GM18907 (cell line): ENCODE data around the gene RHBDD2.
"Not testable (repeated sequence)": the region's sequence is repeated elsewhere in the genome, so short reads cannot be mapped to it uniquely, and the experiment has no call there.

Experiments used
- ATAC-seq: cut with Tn5 transposase; IDR thresholded peaks from one replicate; pipeline ENCODE4 v1.9.1; 2021; ENCODE audit warnings: mild to moderate bottlenecking, moderate library complexity; ENCODE audit not compliant: unreplicated experiment

The RHBDD2 gene

DNA sequence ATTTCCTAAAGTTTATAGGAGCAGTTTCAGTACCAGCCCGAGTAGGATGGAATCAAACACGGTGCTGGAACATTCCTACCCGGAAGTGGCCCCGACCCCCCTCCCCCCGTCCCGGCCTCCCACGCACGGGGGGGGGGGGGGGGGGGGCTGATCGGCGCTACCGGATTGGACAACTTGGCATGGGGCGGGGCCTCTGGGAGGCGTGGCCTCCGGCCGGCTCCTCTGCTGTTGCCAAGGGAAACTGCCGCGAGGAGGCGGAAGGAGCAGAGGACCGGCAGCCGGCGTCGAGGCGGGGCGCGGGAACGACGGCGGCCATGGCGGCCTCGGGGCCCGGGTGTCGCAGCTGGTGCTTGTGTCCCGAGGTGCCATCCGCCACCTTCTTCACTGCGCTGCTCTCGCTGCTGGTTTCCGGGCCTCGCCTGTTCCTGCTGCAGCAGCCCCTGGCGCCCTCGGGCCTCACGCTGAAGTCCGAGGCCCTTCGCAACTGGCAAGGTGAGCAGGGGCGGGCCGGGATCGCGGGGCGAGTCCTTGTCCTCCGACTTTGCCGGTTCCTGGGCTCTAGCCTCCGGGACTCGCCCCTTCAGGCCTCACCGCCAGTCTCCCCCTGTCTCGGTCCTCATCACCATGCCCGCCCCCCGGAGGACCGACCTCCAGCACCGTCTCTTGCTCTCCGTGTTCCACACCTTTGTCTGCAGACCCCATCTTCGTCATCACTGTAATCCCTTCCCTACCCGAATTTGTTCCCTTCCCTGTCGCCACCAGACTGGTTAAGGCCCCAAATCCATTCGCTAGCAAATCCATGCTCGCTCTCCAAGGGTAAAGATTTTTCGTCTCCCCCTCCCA, at the start of gene RHBDD2:
Gene RHBDD2 (plus strand): TSS at position 266 of the 843 bp plus-strand sequence. CDS start 49 bp downstream, at position 315.
- peak; percentile 95 for ATAC-seq

DNA sequence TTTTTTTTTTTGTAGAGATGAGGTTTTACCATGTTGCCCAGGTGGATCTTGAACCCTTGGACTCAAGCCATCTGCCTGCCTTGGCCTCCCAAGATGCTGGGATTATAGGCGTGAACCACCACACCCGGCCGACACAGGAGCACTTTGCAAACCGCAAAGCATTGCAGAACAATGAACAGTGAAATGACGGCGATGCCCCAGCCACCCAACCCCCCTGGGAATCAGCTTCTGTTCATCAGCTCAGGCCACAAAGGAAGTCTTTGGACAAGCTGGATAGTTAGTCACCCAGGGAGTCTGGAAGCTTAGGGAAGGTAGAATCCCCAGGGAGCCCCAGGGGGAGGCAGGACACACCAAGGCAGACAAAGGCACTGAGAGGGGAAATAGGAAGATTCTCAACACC, 49.2 kb upstream of the RHBDD2 start:
- not testable (repeated sequence) for ATAC-seq

DNA sequence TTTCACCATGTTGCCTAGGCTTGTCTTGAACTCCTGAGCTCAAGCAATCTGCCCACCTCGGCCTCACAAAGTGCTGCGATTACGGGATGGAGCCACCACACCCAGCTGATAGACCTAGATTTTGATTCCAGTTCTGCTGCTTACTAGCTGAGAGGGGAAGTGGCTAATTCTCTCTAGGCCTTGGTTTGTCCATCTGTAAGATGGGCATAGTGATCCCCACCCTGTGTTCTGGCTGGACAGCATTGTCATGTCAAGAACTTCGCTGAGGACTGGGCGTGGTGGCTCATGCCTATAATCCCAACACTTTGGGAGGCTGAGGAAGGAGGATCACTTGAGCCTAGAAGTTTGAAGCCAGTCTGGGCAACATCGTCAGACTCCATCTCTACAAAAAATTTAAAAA, 47.9 kb upstream of the RHBDD2 start:
- no peak for ATAC-seq

DNA sequence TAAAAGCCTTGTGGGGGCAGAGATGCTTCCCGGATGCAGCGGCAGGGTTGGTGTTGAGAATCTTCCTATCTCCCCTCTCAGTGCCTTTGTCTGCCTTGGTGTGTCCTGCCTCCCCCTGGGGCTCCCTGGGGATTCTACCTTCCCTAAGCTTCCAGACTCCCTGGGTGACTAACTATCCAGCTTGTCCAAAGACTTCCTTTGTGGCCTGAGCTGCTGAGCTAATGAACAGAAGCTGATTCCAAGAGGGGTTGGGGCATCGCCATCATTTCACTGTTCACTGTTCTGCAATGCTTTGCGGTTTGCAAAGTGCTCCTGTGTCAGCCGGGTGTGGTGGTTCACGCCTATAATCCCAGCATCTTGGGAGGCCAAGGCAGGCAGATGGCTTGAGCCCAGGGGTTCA, 45.2 kb upstream of the RHBDD2 start:
- not testable (repeated sequence) for ATAC-seq

DNA sequence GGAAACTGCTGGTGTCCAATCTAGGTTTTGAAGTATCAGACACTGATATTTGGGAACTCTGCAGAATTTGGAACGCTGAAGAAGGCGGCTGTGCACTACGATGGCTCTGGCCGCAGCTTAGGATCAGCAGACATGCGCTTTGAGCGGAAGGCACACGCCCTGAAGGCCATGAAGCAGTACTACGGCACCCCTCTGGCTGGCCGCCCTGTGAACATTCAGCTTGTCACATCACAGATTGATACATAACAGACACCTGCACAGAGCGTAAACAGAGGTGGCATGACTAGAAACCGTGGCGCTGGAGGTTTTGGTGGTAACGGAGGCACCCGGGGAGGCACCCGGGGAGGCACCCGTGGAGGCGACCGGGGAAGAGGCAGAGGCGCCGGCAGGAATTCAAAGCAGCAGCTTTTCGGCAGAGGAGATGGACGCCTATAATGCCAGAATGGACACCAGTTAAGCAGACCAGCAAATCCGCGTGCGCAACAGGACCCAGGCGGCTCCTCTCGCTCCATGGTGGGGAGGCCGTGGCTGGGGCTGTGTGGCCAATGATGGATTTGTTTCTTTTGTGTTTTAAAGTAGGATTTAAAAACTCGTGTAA, 43.0 kb upstream of the RHBDD2 start:
- no peak for ATAC-seq

DNA sequence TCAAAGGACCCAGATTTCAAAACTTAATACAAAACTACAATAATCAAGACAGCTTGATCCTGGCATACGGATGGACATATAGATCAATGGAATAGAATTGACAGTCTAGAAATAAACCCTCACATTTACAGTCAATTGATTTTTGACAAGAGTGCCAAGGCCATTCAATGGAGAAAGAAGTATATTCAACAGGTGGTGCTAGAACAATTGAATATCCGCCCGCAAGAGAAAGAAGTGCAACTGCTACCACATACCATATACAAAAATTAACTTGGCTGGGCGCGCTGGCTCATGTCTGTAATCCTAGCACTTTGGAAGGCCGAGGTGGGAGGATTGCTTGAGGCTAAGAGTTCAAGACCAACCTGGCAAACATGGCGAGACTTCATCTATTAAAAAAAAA, 42.0 kb upstream of the RHBDD2 start:
- no peak for ATAC-seq

DNA sequence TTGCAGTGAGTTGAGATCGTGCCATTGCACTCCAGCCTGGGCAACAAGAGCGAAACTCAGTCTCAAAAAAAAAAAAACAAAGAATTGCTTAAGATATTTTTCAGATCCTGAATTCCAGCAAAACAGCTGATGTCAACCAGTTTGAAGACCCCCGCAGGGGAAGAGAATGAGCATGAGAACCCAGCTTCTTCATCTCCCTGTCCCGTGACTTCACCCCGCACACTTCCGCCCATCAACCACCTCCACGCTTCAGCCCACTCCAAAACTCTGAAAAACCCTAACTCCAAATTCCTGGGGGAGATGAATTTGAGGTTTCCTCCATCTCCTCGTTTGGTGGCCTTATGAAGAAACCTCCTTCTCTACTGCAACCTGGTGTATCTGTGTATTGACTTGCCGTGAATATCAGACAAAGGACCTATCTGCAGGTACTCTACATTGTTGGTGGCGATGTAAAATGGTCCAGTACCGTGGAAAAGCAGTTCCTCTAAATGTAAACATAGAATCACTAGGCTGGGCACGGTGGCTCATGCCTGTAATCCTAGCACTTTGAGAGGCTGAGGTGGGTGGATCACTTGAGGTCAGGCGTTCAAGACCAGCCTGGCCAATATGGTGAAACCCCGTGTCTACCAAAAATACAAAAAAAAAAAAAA, 40.4 kb upstream of the RHBDD2 start:
- not testable (repeated sequence) for ATAC-seq

DNA sequence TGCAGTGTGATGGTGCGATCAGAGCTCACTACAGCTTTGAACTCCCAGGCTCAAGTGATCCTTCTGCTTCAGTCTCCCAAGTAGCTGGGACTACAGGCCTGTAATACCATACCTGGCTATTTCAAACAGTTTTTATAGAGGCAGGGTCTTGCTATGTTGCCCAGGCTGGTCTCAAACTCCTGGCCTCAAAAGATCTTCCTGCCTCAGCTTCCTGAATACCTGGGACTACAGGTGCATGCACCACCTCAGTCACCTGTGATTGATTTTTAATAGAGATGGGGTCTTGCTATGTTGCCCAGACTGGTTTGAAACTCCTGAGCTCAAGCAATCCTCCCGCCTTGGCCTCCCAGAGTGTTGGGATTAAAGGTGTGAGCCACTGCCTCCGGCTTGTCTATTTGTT, 38.8 kb upstream of the RHBDD2 start:
- ATAC-seq: no peak

DNA sequence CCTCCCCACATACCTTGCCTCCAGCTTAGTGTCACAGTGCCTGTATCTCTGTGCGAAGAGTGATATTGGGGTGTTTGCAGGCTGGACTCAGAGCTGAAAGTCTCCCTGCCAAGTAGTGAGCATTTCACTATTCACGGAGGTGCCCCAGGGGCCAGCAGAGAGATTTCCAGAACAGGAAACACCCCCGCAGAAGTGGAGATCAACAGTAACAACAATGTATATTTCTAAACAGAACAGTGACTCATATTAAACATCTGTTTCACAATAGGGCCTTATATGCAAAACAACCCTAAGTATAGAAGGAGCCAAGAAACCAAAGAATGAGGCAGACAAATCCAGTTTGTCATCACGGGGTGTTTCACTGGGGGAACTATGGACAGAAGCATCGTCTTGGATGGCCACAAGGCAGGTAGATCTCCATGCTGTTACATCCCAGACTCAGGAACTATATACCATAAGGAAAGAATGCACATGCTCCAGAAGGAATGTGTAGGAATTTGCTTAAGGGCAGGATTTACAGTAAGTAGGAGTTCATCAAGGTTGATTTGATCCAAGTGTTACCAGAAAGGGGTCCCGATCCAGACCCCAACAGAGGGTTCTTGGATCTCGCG, 35.9 kb upstream of the RHBDD2 start:
- ATAC-seq: peak; percentile 79

DNA sequence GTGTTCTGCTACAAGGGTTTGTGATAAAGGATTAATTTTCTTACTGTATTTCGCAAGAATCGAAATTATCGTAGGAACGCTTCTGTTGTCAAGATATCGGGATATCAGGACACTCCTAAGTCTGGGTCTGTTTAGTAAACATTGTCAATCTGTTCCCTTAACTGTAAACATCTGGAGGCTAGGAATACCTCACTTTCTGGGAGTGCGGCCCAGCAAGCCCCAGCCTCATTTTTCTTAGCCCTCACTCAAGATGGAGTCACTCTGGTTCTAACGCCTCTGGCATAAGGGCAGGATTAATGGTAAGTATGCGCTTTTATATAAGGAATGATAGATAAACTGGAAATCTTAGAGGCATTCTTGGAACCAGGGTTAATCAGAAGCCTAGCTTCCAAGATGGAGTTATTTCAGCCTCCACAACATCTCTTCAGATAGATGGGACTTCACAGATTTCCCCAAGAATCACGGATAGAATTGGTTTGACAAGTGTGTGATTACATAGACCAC, 35.2 kb upstream of the RHBDD2 start:
- ATAC-seq: no peak

DNA sequence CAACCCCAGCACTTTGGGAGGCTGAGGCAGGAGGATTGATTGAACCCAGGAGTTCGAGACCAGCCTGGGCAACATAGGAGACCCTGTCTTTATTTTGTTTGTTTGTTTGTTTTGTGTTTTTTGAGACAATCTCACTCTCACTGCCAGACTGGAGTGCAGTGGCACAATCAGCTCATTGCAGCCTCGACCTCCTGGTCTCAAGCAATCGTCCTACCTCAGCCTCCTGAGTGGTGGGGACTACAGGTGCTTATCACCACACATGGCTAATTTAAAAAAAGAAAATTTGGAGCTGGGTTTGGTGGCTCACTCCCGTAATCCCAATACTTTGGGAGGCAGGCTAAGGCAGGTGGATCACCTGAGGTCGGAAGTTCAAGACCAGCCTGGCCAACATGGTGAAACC, 34.7 kb upstream of the RHBDD2 start:
- ATAC-seq: no peak

DNA sequence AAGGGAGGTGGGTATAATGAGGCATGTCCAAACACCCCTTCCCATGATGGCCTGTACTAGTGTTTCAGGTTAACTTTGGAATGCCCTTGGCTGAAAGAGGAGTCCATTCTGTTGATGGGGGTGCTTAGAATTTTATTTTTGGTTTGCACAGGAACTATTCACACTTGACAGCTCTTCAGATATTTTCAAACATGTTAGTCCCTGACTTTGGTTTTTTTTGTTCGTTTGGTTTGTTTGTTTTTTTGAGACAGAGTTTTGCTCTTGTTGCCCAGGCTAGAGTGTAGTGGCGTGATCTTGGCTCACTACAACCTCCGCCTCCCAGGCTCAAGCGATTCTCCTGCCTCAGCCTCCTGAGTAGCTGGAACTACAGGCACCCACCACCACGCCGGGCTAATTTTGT, 33.7 kb upstream of the RHBDD2 start:
- not testable (repeated sequence) for ATAC-seq

DNA sequence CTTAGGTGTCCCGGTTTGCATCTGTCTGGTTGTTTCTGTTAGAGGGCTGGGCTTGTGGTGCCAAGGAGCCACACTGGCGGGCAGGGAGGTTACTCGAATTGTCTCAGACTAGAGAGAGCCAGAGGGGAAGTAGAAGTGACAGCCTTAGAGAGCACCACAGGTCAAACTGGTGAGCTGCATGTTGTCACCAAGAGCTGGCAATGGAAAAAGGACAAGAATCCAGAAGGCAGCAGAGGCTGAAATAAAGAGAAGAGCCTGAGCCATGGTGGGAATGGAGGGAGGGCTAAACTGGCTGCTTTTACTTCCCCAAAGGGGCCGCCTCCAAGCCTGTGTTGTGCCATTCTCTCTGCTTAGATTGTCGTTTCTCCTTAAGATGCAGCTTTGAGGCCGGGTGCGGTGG, 31.1 kb upstream of the RHBDD2 start:
- ATAC-seq: no peak

DNA sequence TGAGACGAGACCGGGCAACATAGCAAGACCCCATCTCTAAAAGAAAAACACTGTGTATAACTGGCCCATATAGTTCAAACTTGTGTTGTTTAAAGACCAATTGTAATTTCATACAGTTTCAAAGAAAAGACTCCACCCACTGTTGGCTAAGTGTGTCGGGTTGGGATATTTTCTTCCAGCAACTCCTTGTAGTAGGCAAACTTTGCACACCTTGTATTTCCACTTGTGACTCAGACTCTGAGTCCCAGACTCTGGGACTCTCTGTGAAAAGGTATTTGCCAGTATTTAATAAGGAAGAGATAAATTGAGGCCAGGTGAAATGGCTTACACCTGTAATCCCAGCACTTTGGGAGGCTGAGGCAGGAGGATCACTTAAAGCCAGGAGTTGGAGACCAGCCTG, 29.3 kb upstream of the RHBDD2 start:
- ATAC-seq: no peak

DNA sequence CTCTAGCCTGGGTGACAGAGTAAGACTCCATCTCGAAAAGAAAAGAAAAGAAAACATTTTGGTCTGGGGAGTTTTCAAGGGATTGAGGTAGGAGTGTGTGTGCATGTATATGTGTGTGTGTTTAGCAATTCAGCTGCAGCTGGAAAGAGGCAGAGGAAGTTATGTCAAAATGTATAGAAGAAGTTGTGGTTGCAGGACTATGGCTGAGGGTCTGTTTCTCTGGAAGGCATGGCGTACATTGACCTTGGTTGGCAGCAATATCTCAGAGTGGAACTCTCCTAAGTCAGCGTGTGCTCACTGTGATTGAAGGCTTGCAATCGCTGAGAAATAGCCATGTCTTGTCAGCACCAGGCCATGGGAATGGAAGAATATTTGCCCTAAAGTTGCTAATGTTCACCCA, 28.6 kb upstream of the RHBDD2 start:
- ATAC-seq: no peak

DNA sequence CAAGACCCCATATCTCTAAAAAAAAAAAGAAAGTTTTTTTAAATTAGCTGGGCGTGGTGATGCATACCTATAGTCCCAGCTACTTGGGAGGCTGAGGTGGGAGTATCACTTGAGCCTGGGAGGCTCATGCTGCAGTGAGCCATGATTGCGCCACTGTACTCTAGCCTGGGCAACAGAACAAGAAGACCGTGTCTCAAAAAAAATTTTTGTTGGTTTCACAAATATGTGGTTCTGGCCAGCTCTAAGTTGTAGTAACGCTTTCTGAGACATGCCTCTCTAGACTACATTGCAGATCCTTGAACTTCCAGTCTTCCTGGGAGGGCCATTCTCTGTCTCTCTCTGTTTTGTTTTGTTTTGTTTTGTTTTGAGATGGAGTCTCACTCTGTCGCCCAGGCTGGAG, 24.6 kb upstream of the RHBDD2 start:
- ATAC-seq: no peak

DNA sequence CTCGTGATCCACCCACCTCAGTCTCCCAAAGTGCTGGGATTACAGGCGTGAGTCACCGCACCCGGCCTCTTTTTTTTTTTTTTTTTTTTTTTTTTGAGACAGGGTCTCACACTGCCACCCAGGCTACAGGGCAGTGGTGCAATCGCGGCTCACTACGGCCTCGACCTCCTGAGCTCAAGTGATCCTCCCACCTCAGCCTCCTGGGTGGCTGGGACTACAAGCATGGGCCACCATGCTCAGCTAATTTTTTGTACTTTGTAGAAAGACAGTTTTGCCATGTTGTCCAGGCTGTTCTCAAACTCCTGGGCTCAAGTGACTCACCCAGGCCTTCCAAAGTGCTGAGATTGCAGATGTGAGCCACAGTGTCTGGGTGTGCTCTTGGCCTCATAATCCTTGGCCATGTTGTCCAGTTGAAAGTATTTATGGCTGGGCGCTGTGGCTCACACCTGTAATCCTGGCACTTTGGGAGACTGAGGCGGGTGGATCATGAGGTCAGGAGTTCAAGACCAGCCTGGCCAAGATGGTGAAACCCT, 24.0 kb upstream of the RHBDD2 start:
- not testable (repeated sequence) for ATAC-seq

DNA sequence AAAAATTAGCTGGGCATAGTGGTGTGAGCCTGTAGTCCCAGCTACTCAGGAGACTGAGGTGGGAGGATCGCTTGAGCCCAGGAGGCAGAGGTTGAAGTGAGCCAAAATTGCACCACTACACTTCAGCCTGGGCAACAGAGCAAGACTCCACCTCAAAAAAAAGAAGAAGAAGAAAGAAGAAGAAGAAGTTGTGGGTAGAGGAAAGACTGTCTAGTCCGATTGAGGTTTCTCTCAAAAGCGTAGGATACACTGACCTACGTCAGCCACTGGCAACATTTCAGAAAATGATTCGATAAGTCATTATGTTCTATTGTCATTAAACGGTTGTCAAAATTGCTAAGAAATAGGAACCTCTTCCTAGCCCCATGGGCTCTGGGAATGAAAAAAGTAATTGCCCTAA, 22.3 kb upstream of the RHBDD2 start:
- no peak for ATAC-seq

DNA sequence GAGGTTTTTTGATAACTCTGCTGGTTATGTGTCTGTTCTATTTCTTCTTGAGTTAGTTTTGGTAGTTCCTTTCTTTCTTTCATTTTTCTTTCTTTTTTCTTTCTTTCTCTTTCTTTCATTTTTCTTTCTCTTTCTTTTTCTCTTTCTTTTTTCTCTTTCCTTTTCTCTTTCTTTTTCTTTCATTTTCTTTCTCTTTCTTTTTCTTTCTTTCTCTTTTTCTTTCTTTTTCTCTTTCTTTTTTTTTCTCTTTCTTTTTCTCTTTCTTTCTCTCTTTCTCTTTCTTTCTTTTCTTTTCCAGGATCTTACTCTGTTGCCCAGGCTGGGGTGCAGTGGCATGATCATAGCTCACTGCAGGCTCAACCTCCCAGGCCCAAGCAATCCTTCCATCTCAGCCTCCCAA, 20.4 kb upstream of the RHBDD2 start:
- ATAC-seq: no peak

DNA sequence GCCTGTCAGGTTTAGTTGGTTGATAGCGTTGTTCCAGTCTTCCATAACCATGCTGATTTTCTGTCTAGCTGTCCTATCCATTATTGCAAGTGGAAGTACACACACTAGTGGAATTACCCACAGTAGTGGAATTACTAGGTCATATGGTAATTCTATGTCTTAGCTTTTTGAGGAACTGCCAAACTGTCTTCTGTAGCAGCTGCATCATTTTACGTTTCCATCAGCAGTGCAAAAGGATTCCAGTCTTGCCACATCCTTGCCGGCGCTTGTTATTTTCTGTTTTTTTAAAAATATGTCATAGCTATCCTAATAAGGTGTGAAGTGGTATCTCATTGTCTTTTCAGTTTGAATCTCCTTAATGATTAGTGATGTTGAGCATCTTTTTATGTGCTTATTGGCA, 17.2 kb upstream of the RHBDD2 start:
- ATAC-seq: no peak

DNA sequence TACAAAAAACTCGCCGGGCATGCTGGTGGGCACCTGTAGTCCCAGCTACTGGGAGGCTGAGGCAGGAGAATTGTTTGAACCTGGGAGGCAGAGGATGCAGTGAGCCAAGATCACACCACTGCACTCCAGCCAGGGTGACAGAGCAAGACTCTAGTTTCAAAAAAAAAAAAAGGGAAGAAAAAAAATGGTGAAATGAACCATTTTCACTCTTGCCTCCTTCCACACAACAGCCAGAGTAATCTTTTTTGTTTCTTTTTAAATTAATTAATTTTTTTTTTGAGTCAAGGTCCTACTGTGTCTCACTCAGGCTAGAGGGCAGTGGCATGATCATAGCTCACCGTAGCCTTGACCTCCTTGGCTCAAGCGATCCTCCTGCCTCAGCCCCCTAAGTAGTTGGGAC, 14.6 kb upstream of the RHBDD2 start:
- ATAC-seq: not testable (repeated sequence)
